Putamen (tissue), 1 donor: ENCODE results near the gene TMEM209.
"Not testable (repeated sequence)": the region's sequence is repeated elsewhere in the genome, so short reads cannot be mapped to it uniquely, and the experiment has no call there.

Experiments used
- DNase-seq: peaks from one replicate; pipeline ENCODE4 v3.0.0-alpha.2; 2016; ENCODE audit warnings: low spot score

The TMEM209 gene

DNA sequence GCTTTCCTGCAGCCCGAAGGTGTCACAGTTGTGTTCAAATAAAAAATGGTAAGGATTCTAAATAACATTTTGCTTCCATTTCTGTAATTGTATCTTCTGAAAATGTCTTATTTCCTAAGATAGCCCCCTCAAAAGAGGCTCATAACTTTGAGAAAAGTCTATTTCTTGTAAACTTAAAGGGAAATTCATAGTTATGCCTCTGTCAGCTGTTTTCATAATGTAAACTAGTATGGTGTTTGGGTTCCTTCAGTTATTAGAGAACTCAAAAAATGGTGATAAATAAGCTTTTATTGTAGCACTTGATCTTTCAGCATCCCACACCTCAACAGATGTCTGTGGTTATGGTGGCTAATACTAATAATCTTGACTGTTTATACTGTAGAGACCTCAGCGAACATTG lies 77.8 kb downstream of the TMEM209 start:
- no peak for DNase-seq

DNA sequence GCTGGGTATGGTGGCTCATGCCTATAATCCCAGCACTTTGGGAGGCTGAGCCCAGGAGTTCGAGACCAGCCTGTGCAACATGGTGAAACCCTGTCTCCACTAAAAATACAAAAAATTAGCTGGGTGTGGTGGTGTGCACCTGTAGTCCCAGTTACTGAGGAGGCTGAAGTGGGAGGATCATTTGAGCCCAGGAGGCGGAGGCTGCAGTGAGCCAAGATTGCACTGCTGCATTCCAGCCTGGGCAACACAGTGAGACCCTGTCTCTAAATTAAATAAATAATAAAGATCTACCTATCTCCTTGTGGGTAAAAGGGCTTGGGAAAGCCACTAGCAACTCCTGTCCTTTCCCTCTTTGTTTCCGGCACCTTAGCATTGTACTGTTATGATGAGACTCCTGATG lies 78.4 kb downstream of the TMEM209 start:
- DNase-seq, result not testable (repeated sequence)

DNA sequence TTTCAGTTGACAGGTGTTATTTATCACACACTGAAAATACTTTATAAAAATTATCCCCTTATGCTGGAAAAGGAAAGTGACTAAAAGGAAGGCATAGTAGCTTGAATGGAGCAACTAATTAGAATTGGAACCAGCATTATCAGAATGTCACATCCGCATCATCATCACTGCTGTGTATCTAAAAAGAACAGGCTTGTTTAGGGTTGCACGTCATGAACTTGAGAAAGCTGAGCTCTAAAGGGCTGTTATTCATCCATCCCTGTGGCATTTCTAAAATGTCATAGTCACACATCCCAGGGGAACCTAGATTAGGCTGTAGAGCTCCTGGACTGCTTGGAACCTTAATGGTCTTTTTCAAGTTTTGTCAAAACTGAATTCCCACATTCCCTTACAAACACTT lies 80.5 kb downstream of the TMEM209 start:
- no peak for DNase-seq

DNA sequence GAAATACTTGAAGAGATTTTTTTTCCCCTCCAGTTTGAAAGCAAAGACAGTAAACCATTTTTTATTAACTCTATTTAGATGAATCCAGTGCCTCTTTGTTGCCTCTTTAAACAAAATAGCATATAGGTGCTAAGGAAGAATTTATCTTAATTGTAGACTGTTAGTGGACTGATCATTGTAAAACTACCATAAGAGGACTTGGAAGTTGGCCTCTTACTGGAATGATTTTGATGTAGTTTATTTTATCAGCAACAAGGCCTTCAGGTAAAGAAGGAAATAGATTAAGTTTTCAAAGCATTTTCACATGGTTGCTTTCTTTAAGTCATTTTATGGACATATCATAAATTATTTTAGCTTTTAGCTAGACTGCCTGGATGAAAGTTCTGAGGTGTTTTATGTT lies 81.7 kb downstream of the TMEM209 start:
- DNase-seq, result no peak

DNA sequence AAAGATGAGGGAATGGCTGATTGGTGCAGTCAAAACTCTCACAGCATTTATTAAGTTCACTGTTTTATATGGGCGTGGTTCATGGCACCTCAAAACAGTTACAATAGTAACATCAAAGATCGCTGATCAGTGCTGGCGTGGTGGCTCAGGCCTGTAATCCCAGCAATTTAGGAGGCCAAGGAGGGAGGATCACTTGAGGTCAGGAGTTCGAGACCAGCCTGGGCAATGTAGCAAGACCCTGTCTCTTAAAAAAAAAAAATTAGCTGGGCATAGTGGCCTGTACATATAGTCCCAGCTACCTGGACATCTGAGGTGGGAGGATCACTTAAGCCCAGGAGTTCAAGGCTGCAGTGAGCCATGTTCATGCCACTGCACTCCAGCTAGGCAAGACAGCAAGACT lies 86.4 kb downstream of the TMEM209 start:
- DNase-seq, result no peak

DNA sequence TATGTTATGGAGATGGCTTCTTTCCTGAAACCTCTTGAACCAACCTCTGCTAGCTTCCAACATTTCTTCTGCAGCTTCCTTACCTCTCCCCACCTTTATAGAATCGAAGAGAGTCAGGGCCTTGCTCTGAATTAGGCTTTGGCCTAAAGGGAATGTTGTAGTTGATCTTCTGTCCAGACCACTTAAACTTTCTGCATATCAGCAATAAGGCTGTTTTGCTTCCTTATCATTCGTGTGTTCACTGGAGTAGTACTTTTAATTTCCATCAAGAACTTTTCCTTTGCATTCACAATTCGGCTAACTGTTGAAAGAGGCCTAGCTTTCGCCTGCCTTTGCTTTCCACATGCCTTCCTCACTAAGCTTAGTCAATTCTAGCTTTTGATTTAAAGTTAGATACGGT lies 86.9 kb downstream of the TMEM209 start:
- DNase-seq, result no peak

DNA sequence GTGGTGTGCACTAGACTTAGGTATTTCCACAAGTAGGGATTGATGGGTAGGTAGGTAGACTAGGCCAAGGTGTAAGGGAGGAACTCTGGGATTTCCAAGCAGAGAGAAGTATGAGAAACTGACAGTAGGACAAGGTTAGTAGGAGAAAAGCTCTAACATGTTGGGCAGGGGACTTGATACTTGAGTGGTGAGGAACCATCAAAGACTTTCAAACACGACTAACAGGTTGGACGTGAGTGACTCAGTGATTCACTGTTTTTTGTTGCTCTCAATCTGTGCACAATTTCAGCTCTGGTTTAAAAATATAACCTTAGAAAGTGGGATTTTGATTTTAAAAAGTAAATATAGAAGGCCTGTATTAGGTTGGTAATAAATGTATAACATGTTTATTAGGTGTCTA lies 90.4 kb downstream of the TMEM209 start:
- no peak for DNase-seq
